ENCODE data around the gene WDR1. TPM values are rescaled to one million over a fixed set of nuclear protein-coding genes. Genes with fewer than 3 reads are reported as not detected.

Gene WDR1
- total RNA-seq, 3 donors from 2014 or later (not counting 1 experiment from before 2014, with no cell fraction given) = 411 to 477 (median 468) TPM

- Mint-ChIP-seq H3K27ac (no peak overlapping the region), H3K36me3 (peaks cover 1% of the 10 kb centered on the region), H3K4me1 (no peaks in the 10 kb centered on the region), H3K27me3 (ENCODE audit: low read depth in 2 of 2) (no peaks in the 10 kb centered on the region), H3K4me3 (no peak overlapping the region), H3K9me3 (no peaks in the 10 kb centered on the region)
- no peak for DNase-seq
- ATAC-seq = no peak
- H3K4me1 ChIP-seq (ENCODE audit: control insufficient read depth, insufficient read depth, low read length) = no peaks in the 10 kb centered on the region
- H3K9me3 ChIP-seq (ENCODE audit: control insufficient read depth, insufficient read depth, low read length) = no peaks in the 10 kb centered on the region
- intact Hi-C loops (cut with micrococcal nuclease) = no loop called here
- H3K27me3 ChIP-seq (ENCODE audit: control insufficient read depth, insufficient read depth, low read length) = no peaks in the 10 kb centered on the region
- no peak for TF ChIP-seq CTCF (IDR thresholded peaks at IDR 0.05)
- no peak overlapping the region for H3K4me3 ChIP-seq (ENCODE audit: low read length)
- 93% methylated on average over 3 of the region's 3 CpGs for WGBS (ENCODE audit: insufficient coverage)
- H3K27ac ChIP-seq (ENCODE audit: low read length) = no peak overlapping the region
- peaks cover 29% of the 10 kb centered on the region for H3K36me3 ChIP-seq (ENCODE audit: control insufficient read depth, insufficient read depth, low read length)
These were observed 54.8 kb downstream of the WDR1 start for GRCh38 chr4:10061650-10062415.

GRCh38 chr4:10058371-10058770 is 58.2 kb downstream of the WDR1 start:
- intact Hi-C loops (cut with micrococcal nuclease) = no loop called here
- Mint-ChIP-seq H3K36me3 (peaks cover 6% of the 10 kb centered on the region), H3K27me3 (ENCODE audit: low read depth in 2 of 2) (no peaks in the 10 kb centered on the region), H3K9me3 (no peaks in the 10 kb centered on the region), H3K4me3 (no peak overlapping the region), H3K27ac (no peak overlapping the region), H3K4me1 (peaks cover 0 to 6% of the 10 kb centered on the region in 2 donors)
- Histone ChIP-seq H3K36me3 (ENCODE audit: control insufficient read depth, insufficient read depth, low read length) (peaks cover 7% of the 10 kb centered on the region), H3K27ac (ENCODE audit: low read length) (no peak overlapping the region), H3K27me3 (ENCODE audit: control insufficient read depth, insufficient read depth, low read length) (no peaks in the 10 kb centered on the region), H3K4me3 (ENCODE audit: low read length) (no peak overlapping the region), H3K9me3 (ENCODE audit: control insufficient read depth, insufficient read depth, low read length) (no peaks in the 10 kb centered on the region), H3K4me1 (ENCODE audit: control insufficient read depth, insufficient read depth, low read length) (no peaks in the 10 kb centered on the region)
- ATAC-seq = no peak
- DNase-seq = no peak
- TF ChIP-seq CTCF (IDR thresholded peaks at IDR 0.05) = no peak
- WGBS (ENCODE audit: insufficient coverage) = 98% methylated on average over 7 of the region's 7 CpGs

GRCh38 chr4:10057023-10057395 is 59.6 kb downstream of the WDR1 start:
- Histone ChIP-seq H3K4me3 (ENCODE audit: low read length) (no peak overlapping the region), H3K36me3 (ENCODE audit: control insufficient read depth, insufficient read depth, low read length) (no peaks in the 10 kb centered on the region), H3K4me1 (ENCODE audit: control insufficient read depth, insufficient read depth, low read length) (no peaks in the 10 kb centered on the region), H3K27ac (ENCODE audit: low read length) (no peak overlapping the region), H3K9me3 (ENCODE audit: control insufficient read depth, insufficient read depth, low read length) (no peaks in the 10 kb centered on the region), H3K27me3 (ENCODE audit: control insufficient read depth, insufficient read depth, low read length) (no peaks in the 10 kb centered on the region)
- Mint-ChIP-seq H3K4me1 (peaks cover 0 to 6% of the 10 kb centered on the region in 2 donors), H3K27me3 (ENCODE audit: low read depth in 2 of 2) (no peaks in the 10 kb centered on the region), H3K4me3 (no peak overlapping the region), H3K36me3 (peaks cover 6% of the 10 kb centered on the region), H3K9me3 (no peaks in the 10 kb centered on the region), H3K27ac (no peak overlapping the region)
- ATAC-seq (no peak), DNase-seq (no peak)
- 91% methylated on average over 3 of the region's 4 CpGs for WGBS (ENCODE audit: insufficient coverage)
- TF ChIP-seq CTCF (IDR thresholded peaks at IDR 0.05) = no peak
- intact Hi-C loops (cut with micrococcal nuclease) = no loop called here

Measured in natural killer cell (primary cell).